ENCODE measurements around the gene RHOT2.

Gene RHOT2

DNA sequence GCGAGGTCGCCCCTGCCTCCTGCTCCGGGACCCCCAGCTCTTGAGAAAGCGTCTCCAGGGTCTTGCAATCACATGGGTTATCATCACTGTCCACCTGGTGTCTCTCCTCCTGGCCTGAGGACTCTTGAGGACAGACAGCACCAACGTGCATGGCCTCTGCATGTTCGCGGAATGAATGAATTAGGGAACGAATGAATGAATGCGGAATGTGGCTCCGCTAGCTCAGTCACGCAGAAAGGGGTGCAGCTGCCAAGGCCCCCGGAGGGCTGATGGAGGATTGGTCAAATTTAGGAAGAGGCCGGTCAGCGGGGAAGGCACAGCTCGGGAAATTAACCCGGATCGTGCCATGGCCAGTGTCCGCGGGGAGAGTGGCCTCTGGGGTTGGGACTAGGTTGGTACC, 34.4 kb downstream of the RHOT2 start:
- DNase-seq = no peak

DNA sequence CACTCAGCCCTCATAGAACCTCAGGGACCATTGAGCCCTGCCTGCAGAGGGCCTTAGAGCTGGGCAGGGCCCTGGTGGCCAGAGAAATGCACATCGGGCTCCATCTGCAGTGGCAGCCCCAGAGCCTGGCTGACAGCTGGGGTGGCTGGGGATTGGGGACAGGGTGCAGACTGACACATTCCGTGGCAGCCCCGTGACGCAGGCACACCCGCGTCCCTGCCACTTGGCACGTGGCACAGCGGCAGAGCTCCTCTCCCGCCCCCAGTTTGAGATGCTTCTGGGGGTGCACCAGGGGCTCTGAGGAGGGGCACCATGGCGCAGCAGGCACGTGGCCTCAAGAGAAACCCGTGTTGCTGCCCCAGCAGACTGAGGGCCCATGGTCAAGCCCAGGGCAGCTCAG, 35.5 kb downstream of the RHOT2 start:
- DNase-seq = no peak

DNA sequence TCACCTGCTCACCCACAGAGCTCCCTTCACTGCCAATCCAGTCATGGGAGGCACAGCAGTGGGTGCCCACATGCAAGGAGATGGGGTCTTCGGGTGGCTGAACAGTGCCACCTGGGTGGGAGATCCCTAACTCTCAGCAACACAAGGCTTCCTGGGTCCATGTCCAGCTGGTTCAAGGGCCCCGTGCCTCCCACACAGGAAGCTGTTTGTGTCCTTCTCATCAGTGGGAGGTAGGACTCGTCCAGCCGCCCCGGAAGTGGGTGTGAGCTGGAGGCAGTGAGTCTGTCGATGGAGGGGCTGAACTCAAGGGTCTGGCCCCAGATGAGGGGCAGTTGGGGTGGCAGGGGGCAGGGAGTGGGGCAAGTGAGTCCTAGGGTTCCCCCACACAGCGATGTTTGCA, 36.1 kb downstream of the RHOT2 start:
- no peak for DNase-seq

DNA sequence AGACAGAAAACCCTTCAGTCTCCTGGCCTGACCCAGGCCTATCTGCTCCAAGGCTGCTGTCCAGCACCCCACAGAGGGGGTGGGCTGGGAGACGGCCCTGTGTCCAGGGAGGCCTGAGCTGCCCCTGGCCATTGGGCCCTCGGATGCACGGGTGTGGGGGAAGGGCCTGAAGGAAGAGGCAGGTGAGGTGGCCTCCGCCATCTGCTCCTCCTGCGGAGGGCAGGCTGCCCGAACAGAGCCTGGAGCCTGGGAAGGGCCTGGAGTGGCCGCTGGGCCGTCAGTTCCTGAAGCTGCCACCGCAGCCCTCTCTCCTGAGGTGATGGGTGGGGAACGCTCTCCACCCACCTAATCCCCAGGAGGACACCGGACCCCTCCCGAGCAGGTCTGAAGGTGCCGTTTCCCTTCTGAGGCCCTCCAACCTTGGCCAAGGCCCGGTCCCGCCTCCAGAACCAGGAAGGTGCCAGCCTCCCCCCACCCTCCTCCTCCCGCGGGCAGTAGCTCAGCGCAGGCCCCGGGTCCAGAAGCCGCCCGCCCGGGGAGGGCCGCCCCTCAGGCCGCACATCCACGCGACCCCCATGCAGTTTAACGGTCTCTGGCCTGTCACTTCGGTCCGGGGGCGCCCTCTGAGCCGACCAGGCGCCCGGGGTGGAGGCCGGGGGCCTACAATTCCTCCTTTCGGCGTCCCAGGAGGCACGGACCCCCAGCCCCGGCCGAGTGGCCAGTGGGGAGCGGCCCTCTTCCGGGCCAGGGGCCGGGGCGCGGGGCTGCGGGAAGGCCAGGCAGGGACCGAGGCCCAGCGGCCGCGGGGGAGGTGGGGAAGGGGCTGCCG, 36.8 kb downstream of the RHOT2 start:
- no peak for DNase-seq

DNA sequence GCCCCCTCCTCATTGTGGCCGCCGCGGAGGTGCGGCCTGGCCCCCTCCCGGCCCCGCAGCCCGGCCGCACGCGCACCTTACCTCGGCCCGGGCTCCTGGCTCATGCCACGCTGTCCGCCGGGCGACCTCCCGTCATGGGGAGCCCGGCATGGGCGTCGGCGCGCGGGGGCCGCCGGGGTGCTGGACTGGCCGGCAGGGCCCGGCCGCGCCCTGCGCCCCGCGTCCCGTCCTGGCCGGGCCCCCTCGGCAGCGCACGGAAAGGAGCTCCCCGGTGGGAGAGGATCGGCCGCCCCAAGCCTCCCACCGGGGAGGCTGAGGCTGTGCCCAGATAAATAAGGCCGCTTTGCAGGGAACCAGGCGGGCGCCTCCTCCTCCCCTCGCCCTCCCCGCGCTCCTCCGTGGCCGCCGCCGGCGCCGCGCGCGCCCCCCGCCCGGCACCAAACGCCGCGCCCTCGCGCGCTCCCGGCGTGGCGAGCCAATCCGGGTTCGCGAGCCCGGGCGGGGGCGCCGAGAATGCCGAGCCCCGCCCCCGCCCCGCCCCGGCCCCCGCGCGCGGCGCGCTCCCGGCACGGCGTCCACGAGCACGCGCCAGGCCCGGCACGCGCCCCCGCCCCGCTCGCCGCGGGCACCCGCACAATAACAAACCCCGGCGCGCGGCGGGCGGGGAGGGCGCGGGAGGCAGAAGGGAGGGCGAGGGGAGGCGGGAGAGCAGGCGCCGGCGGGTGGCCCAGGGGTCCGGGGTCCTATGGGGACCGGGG, 37.7 kb downstream of the RHOT2 start, which contains the start of gene FBXL16:
Gene FBXL16 (minus strand): TSS at position 371 of the 758 bp plus-strand sequence. CDS start 8,396 bp downstream, outside the sequence.
- no peak for DNase-seq

DNA sequence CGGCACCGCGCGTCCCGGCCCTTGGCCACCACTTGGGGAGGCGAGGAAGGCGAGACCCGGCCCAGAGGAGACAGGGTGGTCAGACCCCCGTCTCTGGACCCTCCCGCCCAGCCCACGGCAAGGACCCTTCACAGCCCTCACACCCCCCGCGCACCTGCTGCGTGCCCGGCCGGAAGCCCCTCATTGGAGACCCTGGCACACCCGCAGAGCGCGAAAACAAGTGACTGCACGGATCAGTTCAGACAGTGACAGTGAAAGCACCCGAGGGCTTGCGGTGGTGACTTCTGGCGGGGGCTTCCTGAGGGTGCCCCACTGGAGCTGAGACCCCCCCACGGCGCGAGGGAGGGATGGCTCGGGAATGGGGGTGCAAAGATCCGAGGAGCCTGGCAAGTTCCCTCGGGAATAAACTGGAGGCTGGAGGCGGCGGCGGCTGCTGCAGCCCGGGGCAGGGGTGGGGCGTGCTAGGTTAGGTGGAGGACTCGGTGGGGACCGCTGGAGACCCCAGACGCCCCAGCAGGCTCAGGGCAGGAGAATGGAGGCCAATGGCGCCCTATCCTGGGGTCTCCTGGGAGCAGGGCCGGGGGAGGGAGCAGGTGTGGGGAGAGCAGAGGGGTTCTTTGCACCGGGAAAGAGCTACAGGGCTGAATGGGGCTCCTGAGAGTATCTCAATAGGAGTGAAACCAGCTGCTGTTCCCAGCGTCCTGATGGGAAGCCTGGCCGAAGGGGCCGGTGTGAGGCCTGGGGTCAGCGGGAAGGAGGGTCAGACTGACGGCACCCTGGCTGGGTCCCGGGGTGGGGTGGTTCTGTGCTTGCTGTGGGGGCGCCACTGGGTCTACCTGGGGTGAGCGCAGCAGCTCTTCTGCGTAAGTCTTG, 38.5 kb downstream of the RHOT2 start:
- DNase-seq = no peak

DNA sequence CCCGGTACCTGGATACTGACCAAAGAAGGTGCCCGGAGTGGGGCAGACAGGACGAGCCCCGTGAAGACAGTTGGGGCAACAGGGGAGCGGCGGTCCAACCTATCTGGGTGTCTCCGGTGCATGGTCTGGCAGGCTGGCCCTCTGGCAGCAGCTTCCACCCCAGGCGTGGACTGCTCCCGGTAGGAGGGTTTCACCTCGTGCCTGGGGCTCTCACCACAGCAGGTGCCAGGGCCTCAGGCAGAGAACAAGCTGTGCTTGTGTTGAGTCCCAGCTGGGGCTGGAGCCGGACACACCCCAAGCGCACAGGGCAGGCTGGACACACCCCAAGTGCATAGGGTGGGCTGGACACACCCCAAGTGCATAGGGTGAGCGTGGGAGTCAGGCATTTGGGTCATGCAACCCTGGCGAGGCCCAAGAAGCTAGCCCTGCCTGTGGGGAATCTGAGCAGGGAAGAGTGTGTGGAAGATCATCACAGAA, 39.2 kb downstream of the RHOT2 start:
- DNase-seq = no peak

DNA sequence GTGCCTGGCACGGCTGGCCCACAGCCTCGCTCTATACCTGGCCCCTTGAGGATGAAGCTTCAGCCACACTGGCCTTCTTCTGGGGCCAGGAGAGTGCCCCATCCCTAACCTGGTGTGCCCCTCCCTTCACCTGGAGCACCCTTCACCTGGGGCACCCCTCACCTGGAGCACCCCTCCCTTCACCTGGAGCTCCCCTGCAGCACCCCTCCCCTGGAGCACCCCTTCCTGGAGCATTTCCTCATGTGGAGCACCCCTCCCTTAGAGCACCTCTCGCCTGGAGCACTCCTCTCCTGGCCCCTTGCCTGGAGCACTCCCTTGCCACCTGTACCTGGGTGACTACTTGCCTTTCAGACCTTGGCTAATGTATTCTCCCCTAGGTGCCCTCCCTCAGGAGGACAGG, 40.1 kb downstream of the RHOT2 start:
- DNase-seq = no peak

DNA sequence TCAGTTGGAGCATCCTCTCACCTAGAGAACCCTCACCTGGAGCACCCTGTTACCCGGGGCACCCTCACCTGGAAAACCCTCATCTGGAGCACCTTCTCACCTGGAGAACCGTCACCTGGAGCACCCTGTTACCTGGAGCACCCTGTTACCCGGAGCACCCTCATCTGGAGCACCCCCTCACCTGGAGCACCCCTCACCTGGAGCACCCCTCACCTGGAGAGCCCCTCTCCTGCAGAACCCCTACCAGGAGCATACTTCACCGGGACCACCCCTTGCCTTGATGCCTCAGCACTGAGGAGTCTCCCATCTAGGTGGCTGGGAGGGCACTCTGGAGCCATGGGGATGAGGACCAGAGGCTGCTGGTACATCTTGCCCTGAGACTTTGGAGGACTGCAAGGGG, 41.0 kb downstream of the RHOT2 start:
- no peak for DNase-seq

DNA sequence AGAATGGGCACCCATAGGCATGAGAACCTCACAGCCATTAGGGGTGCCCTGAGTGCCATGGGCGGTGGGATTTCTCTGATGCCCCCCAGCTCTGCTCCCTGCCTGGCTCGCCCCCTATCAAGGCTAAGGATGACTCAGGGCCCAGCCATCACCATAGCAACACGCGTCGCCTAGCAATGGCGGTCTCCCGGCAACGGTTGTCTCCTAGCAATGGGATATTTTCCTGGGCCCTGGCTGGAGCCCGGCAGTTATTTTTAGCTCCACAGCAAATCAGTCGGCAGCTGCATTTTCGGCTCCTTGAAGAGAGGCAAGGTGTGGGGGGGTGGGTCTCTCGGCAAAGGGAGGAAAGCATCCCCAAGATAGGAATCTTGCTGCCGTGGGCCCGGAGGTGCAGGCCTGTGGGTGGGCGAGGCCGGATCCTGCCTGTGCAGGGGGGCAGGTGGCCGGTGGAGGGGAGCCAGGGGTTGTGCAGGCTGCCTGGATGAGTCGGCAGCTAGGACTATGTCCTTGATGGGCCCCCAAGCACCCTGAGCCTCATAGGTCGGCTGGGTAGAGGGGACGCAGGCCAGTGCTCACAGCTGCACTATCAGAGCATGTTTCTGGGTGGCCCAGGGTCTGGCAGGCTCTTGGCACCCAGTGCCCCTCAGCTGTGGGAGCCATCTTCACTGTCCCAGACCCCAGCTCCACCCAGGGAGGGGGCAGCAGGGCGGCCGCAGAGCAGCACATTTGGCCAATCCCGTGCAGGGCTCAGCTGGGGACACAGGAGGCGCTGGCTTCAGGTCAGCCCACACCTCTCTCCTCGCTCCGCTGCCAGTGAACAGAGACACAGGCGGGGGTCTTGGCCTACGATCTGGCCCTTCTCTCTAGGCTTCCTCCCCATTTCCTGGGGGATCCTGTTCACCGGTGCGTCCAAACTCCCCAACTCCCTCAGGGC, 41.9 kb downstream of the RHOT2 start:
- DNase-seq = no peak

DNA sequence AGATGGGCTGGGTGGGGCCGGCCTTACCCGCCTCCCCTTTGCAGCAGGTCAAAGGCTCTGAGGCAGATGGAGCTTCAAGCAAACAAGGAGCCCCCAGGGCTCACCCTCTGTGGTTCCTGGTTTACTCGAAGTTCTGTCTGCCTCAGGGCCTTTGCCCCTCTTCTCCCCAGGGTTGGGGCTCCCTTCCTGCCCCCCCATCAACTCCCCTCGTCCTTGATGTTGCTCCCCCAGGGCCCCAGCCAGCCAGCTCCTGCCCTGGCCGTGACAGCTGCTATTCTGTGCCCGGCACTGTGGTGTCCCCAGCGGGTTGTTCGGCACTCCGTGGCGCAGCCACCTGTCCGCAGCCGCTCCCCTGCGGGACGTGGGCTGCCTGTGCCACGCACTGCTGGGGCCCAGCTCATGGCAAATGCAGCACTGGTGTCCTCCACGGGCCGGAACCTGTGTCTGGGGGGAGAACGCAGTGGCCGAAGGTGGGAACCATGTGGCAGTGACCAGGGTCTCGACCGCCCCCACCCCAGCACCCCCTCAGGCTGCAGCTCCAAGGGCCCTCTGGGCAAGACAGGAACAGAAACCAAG, 42.7 kb downstream of the RHOT2 start:
- no peak for DNase-seq

DNA sequence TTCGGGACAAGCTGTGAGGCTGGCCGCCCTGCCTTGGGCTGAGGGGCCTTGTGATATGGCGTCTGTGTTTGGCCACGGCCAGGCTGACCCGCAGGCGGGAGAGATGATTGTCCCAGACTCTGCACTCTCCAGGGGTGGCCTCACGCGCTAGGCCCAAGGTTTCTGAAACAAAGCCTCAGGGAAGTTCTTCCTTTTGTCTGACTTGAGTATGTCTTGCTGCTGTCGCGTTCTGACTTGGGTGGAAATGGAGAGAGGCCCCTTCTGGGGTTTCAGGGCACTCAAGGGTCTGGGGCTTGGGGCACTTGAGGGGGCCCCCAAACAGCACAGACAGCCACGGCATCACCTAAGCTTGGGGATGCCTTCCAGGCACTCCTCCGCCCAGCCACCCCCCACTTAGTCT, 43.2 kb downstream of the RHOT2 start:
- no peak for DNase-seq

DNA sequence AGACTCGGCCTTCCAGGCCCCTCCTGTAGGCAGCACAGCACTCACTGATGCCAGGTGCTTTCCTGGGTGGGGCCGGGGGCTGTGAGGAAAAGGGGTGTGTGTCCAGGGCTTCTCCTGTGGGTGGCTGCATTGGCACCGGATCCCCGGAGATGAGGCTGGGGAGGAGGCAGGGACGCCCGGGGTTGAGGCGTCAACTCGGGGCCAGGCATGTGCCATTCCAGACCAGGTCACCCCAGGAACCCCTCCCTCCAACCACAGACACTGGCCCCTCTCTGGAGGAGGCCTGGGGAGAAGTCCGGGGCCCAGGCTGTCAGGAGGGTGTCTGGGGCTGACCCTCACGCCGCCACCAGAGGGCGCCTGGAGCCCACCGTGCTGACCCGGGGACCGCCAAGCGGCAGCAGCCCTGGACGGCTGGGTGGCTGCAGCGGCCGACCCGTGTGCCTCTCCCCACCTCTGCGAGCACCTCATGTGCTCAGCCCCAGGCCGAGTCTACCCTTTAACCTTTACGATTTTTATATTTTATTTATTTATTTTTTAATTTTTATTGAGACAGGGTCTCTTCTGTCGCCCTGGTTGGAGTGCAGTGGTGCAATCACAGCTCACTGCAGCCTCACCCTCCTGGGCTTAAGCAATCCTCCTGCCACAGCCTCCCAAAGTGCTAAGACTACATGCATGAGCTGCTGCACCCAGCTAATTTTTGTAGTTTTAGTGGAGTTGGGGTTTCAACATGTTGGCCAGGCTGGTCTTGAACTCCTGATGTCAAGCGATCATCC, 43.8 kb downstream of the RHOT2 start:
- DNase-seq = peak; percentile 75

DNA sequence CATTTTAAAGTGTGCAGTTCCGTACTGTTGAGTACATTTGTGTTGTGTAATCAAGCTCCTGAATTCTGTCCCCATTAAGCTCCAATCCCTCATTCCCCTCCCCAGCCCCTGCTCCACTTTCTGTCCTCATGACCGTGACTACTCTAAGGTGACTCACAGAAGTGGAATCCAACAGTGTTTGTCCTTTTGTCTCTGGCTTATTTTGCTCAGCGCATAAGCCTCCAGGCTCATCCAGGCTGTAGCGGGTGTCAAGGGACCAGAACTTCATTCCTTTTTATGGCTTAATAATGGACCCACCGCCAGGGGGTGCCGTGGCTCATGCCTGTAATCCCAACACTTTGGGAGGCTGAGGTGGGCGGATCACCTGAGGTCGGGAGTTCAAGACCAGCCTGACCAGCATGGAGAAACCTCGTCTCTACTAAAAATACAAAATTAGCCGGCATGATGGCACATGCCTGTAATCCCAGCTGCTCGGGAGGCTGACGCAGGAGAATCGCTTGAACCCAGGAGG, 44.9 kb downstream of the RHOT2 start:
- peak; percentile 31 for DNase-seq

DNA sequence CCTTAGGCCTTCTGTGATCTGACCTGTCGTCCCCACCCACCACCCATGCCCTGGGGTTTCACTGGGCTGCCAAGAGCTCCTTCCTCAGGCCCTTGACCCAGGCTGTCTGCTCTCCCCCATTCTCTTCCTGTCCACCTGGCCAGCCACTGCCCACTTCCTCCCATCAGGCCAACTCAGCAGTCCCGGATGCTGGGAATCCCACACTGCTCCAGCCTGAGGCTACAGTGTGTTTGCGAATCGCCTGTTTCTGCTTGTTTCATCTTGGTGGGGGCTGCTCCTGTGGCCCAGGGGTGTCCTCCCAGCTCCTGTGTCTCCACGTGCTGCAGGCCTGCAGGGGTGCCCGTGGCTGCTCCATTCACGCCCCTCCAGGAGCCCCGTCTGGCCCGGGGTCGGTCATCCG, 46.1 kb downstream of the RHOT2 start:
- no peak for DNase-seq

DNA sequence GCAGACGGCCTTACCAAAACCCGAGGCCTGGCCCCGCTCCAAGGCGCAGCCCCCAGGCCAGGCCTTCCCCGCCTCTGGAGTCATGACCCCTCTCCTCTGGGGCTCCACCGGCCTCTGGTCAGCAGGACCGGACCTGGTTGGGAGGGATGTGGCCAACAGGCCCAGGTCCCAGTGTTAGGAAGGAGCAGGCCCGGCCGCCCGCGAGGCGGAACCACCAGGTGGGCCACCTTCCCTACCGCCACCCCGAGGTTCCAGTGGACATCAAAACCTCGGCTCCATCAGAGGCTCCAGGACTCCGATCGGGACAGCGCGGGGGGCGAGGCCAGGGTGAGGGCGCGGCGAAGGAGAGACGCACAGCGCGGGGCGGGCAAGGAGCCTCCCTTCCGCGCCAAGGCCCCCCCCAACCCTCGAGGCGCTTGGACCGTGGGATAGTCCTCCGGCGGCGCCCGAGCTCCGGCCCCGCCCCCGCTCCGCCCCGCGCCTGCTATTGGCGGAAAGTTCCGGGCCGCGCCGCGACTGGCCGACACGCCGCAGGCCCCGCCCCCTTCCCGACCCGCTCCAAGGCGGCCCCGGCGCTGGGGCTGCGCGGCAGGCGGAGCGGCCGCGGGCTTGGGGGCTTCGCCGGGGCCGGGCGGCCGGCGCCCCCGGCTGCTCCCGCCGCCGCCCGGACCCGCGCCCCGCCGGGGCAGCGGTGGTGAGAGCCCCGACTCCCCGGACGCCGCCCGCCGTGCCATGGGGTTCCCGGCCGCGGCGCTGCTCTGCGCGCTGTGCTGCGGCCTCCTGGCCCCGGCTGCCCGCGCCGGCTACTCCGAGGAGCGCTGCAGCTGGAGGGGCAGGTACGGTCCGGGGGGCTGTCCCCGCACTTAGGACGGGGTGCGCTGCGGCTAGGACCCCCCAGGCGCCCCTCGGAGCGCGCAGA, 46.9 kb downstream of the RHOT2 start, which contains the start of gene METRN:
Gene METRN (plus strand): TSS at position 561 of the 919 bp plus-strand sequence. CDS start 172 bp downstream, at position 733.
- DNase-seq = peak; percentile 84

DNA sequence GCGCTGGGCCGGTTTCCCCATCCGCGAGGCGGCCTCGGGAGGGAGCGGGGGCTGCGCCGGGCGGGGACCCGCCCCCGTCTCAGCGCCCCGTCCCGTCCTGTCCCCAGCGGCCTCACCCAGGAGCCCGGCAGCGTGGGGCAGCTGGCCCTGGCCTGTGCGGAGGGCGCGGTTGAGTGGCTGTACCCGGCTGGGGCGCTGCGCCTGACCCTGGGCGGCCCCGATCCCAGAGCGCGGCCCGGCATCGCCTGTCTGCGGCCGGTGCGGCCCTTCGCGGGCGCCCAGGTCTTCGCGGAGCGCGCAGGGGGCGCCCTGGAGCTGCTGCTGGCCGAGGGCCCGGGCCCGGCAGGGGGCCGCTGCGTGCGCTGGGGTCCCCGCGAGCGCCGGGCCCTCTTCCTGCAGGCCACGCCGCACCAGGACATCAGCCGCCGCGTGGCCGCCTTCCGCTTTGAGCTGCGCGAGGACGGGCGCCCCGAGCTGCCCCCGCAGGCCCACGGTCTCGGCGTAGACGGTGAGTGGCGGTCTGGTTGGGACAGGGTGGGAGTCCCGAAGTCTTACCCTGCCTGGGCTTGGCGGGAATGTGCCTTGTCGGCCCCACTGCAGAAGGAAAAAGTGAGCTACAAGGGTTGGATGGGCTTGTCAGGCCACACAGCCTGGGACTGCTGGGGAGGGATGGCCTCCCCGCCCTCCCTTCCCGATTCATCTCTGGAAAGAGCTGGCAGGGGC, 47.7 kb downstream of the RHOT2 start:
- DNase-seq = no peak

DNA sequence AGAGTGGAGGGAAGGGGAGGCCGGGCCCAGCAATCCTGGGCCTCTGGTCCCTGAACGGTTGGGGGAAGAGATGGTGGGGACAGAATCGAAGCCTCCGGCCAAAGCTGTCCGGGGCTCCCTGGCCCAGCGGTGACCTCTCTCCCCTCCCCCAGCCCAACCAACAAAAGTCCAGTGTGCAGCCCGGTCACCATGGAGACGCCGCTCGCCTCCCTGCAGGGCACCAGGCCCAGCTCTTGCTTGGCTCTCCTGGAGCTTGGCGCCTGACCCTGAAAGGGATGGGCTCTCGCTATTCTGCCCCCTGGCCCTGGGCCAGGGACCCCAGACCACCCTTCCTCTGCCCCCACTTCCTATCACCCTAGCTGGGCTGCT, 48.3 kb downstream of the RHOT2 start:
- DNase-seq = no peak
